Breast epithelium (tissue), 3 donors: ENCODE data around the gene C1orf159.

ENCODE experiments used
- CTCF ChIP-seq, 3 donors: fragments of 450-650 bp; IDR thresholded peaks; one replicate each; pipeline ENCODE4 v1.5.1; 2016 to 2017; ENCODE audit warnings: antibody characterized with exemption in 3 of 3, mild to moderate bottlenecking in 3 of 3, moderate library complexity in 3 of 3
- POLR2A ChIP-seq: fragments of 450-650 bp; IDR thresholded peaks from one replicate; pipeline ENCODE4 v1.6.1; 2016; ENCODE audit warnings: antibody characterized with exemption, mild to moderate bottlenecking, moderate library complexity
- POLR2AphosphoS5 ChIP-seq, 3 donors: sonication (generic); formaldehyde crosslinking; IDR thresholded peaks; one replicate each; pipeline ENCODE4 v1.6.1; 2017; ENCODE audit warnings: antibody characterized with exemption in 3 of 3

- TF ChIP-seq POLR2A (no peak), CTCF (IDR thresholded peaks at IDR 0.05) (no peak), POLR2AphosphoS5 (IDR thresholded peaks at IDR 0.05) (no peak)
Measured at GRCh38 chr1:1124508-1124785, 8.6 kb upstream of the C1orf159 start.
